Prostate gland (tissue), 2 donors: ENCODE data around the gene CHKA. TPM values are rescaled to one million over a fixed set of nuclear protein-coding genes. Genes with fewer than 3 reads are reported as not detected.
A peak's percentile ranks its signal among the peaks of the same experiment; 100 is the strongest.

ENCODE experiments used
- DNase-seq: peaks from one replicate; pipeline ENCODE4 v3.0.0-alpha.2; 2019; ENCODE audit warnings: low spot score
- H3K27ac ChIP-seq, 2 donors: fragments of 200-600 bp; sonication (generic); 2 replicates each; pipeline ENCODE4 v1.5.1; 2017 to 2019
- H3K27me3 ChIP-seq: fragments of 200-600 bp; sonication (generic); replicated peaks from 2 replicates; pipeline ENCODE4 v1.5.1; 2019; ENCODE audit not compliant: insufficient read depth
- H3K36me3 ChIP-seq, 2 donors: fragments of 200-600 bp; sonication (generic); 1 replicate in 1 of 2; 2 replicates in 1 of 2; pipeline versions ENCODE4 v1.5.1 to v1.8.1; 2017 to 2019
- H3K4me1 ChIP-seq: fragments of 200-600 bp; sonication (generic); replicated peaks from 2 replicates; pipeline ENCODE4 v1.5.1; 2019
- H3K4me3 ChIP-seq, 2 donors: fragments of 200-600 bp; sonication (generic); 2 replicates each; pipeline ENCODE4 v1.5.1; 2017 to 2019
- H3K9me3 ChIP-seq: fragments of 200-600 bp; sonication (generic); 2 replicates; pipeline ENCODE4 v1.5.1; 2017
- CTCF ChIP-seq, 4 experiments: fragments of 200-600 bp in 2 of 4; fragments of 450-650 bp in 2 of 4; sonication (generic) in 2 of 4; IDR thresholded peaks; 1 replicate in 3 of 4; 2 replicates in 1 of 4; pipeline ENCODE4 v1.5.1; 2016 to 2019; ENCODE audit warnings: antibody characterized with exemption in 4 of 4, mild to moderate bottlenecking in 2 of 4, moderate library complexity in 2 of 4
- POLR2A ChIP-seq: fragments of 450-650 bp; IDR thresholded peaks from one replicate; pipeline ENCODE4 v1.6.1; 2016; ENCODE audit warnings: antibody characterized with exemption, mild to moderate bottlenecking
- POLR2AphosphoS5 ChIP-seq: sonication (generic); formaldehyde crosslinking; IDR thresholded peaks from one replicate; pipeline ENCODE4 v1.6.1; 2017; ENCODE audit warnings: antibody characterized with exemption
- WGBS: methylation state at CpG from one replicate; pipeline ENCODE4 v1.1.5; 2018; 5-methylcytosine and 5-hydroxymethylcytosine counted together
- intact Hi-C: fragments of 100-400 bp; cut with DNase I; formaldehyde crosslinking; loops from one replicate; pipeline ENCODE4 v1.14.2; 2022
- total RNA-seq, 2 donors: library from RNA; depleted of rRNA; stranded (reverse); fragments of >200 nt; gene quantifications; one replicate each; pipeline ENCODE4 v1.1.0, GENCODE V29; 2016

The CHKA gene
- total RNA-seq, 2 donors from 2014 or later, result 88.6 to 93.4 TPM

GRCh38 chr11:68128682-68129327, 7.6 kb upstream of the CHKA start:
- WGBS, result 18% methylated on average over 15 of the region's 15 CpGs
- H3K4me1 ChIP-seq, result peaks cover 7% of the 10 kb centered on the region
- intact Hi-C loops, result no loop called here
- no peaks in the 10 kb centered on the region for H3K27me3 ChIP-seq
- H3K27ac ChIP-seq, result peak overlapping the region; percentile 83 to 94
- H3K4me3 ChIP-seq, result peak overlapping the region; percentile 36 to 42
- H3K36me3 ChIP-seq, result no peaks in the 10 kb centered on the region
- TF ChIP-seq CTCF (IDR thresholded peaks at IDR 0.05) (no peak), POLR2AphosphoS5 (no peak), POLR2A (no peak)
- no peaks in the 10 kb centered on the region for H3K9me3 ChIP-seq
- DNase-seq, result peak; percentile 69

GRCh38 chr11:68127714-68128681, 6.8 kb upstream of the CHKA start:
- Histone ChIP-seq H3K4me1 (peaks cover 7% of the 10 kb centered on the region), H3K36me3 (no peaks in the 10 kb centered on the region), H3K4me3 (peak overlapping the region; percentile 36 to 42), H3K27me3 (no peaks in the 10 kb centered on the region), H3K9me3 (no peaks in the 10 kb centered on the region), H3K27ac (peak overlapping the region; percentile 83 to 94)
- TF ChIP-seq POLR2AphosphoS5 (peak; percentile 71), POLR2A (peak; percentile 27), CTCF (IDR thresholded peaks at IDR 0.05) (no peak)
- intact Hi-C loops, result no loop called here
- WGBS, result 9% methylated on average over 47 of the region's 48 CpGs
- peak; percentile 89 for DNase-seq

- Histone ChIP-seq H3K36me3 (no peaks in the 10 kb centered on the region), H3K27me3 (no peaks in the 10 kb centered on the region), H3K4me1 (peaks cover 7% of the 10 kb centered on the region), H3K4me3 (no peak overlapping the region), H3K9me3 (no peaks in the 10 kb centered on the region), H3K27ac (no peak overlapping the region)
- WGBS, result 79% methylated on average over 4 of the region's 4 CpGs
- TF ChIP-seq POLR2A, result no peak
- no peak for TF ChIP-seq CTCF (IDR thresholded peaks at IDR 0.05)
- no peak for TF ChIP-seq POLR2AphosphoS5
- DNase-seq, result no peak
- intact Hi-C loops, result no loop called here
Measured at GRCh38 chr11:68125164-68125563, 4.0 kb upstream of the CHKA start.

- H3K27ac ChIP-seq, result peak overlapping the region; percentile 47 to 50
- H3K27me3 ChIP-seq, result no peaks in the 10 kb centered on the region
- H3K4me1 ChIP-seq, result peaks cover 7% of the 10 kb centered on the region
- WGBS, result 75% methylated on average over 9 of the region's 9 CpGs
- H3K4me3 ChIP-seq, result no peak overlapping the region
- intact Hi-C loops, result no loop called here
- no peaks in the 10 kb centered on the region for H3K36me3 ChIP-seq
- no peaks in the 10 kb centered on the region for H3K9me3 ChIP-seq
- TF ChIP-seq POLR2AphosphoS5, result no peak
- TF ChIP-seq POLR2A, result no peak
- no peak for TF ChIP-seq CTCF (IDR thresholded peaks at IDR 0.05)
- DNase-seq, result no peak
Measured at GRCh38 chr11:68122936-68123539, 1.9 kb upstream of the CHKA start.
